ENCODE measurements around the gene KNDC1.

The KNDC1 gene

GRCh38 chr10:133139551-133140065 is 20.4 kb upstream of the KNDC1 start:
- H3K4me3 ChIP-seq (ENCODE audit: low read depth, low read length, poor library complexity, severe bottlenecking) = no peak overlapping the region
- no peak overlapping the region for H3K27ac ChIP-seq (ENCODE audit: low read depth, low read length, poor library complexity, severe bottlenecking)
- no peak overlapping the region for H3K4me2 ChIP-seq (ENCODE audit: low read length)

GRCh38 chr10:133140417-133141143 is 19.4 kb upstream of the KNDC1 start:
- Histone ChIP-seq H3K9me2 (ENCODE audit: low read depth, low read length) (no peaks in the 10 kb centered on the region), H3K9me3 (ENCODE audit: low read length) (no peaks in the 10 kb centered on the region), H4K20me1 (ENCODE audit: insufficient read depth, low read length) (no peaks in the 10 kb centered on the region), H3K27ac (ENCODE audit: low read depth, low read length, poor library complexity, severe bottlenecking) (no peak overlapping the region), H3F3A (ENCODE audit: insufficient read depth, low read length) (no peaks in the 10 kb centered on the region), H2AFZ (ENCODE audit: low read length) (no peak overlapping the region), H3K4me3 (ENCODE audit: low read depth, low read length, poor library complexity, severe bottlenecking) (no peak overlapping the region), H3K4me2 (ENCODE audit: low read length) (no peak overlapping the region), H3K9ac (ENCODE audit: low read length) (no peak overlapping the region), H3K4me1 (ENCODE audit: insufficient read depth, low read length, severe bottlenecking) (no peaks in the 10 kb centered on the region), H3K36me3 (ENCODE audit: insufficient read depth, low read length) (no peaks in the 10 kb centered on the region), H3K79me2 (ENCODE audit: insufficient read depth, low read length) (no peaks in the 10 kb centered on the region), H3K27me3 (ENCODE audit: insufficient read depth, low read length) (no peaks in the 10 kb centered on the region)
- TF ChIP-seq CTCF (IDR thresholded peaks at IDR 0.05; ENCODE audit: low read length) = no peak
- no peak for TF ChIP-seq EZH2 (IDR thresholded peaks at IDR 0.05; ENCODE audit: borderline replicate concordance, low read length)

More at GRCh38 chr10:133139551-133140065, 20.4 kb upstream of the KNDC1 start:
- Histone ChIP-seq H3K9me2 (ENCODE audit: low read depth, low read length) (no peaks in the 10 kb centered on the region), H3K79me2 (ENCODE audit: insufficient read depth, low read length) (no peaks in the 10 kb centered on the region), H2AFZ (ENCODE audit: low read length) (no peak overlapping the region), H3K36me3 (ENCODE audit: insufficient read depth, low read length) (no peaks in the 10 kb centered on the region), H3F3A (ENCODE audit: insufficient read depth, low read length) (no peaks in the 10 kb centered on the region), H4K20me1 (ENCODE audit: insufficient read depth, low read length) (no peaks in the 10 kb centered on the region), H3K4me1 (ENCODE audit: insufficient read depth, low read length, severe bottlenecking) (no peaks in the 10 kb centered on the region), H3K9ac (ENCODE audit: low read length) (no peak overlapping the region), H3K27me3 (ENCODE audit: insufficient read depth, low read length) (no peaks in the 10 kb centered on the region), H3K9me3 (ENCODE audit: low read length) (no peaks in the 10 kb centered on the region)
- TF ChIP-seq CTCF (IDR thresholded peaks at IDR 0.05; ENCODE audit: low read length) (no peak), EZH2 (IDR thresholded peaks at IDR 0.05; ENCODE audit: borderline replicate concordance, low read length) (no peak)

GRCh38 chr10:133141144-133141957 is 18.7 kb upstream of the KNDC1 start:
- no peak overlapping the region for H3K9ac ChIP-seq (ENCODE audit: low read length)

More at GRCh38 chr10:133141144-133141957, 18.7 kb upstream of the KNDC1 start:
- Histone ChIP-seq H3K27ac (ENCODE audit: low read depth, low read length, poor library complexity, severe bottlenecking) (no peak overlapping the region), H3F3A (ENCODE audit: insufficient read depth, low read length) (no peaks in the 10 kb centered on the region), H2AFZ (ENCODE audit: low read length) (no peak overlapping the region), H4K20me1 (ENCODE audit: insufficient read depth, low read length) (no peaks in the 10 kb centered on the region), H3K9me2 (ENCODE audit: low read depth, low read length) (no peaks in the 10 kb centered on the region), H3K27me3 (ENCODE audit: insufficient read depth, low read length) (no peaks in the 10 kb centered on the region), H3K36me3 (ENCODE audit: insufficient read depth, low read length) (no peaks in the 10 kb centered on the region), H3K4me1 (ENCODE audit: insufficient read depth, low read length, severe bottlenecking) (no peaks in the 10 kb centered on the region), H3K4me3 (ENCODE audit: low read depth, low read length, poor library complexity, severe bottlenecking) (no peak overlapping the region), H3K4me2 (ENCODE audit: low read length) (no peak overlapping the region), H3K9me3 (ENCODE audit: low read length) (no peaks in the 10 kb centered on the region), H3K79me2 (ENCODE audit: insufficient read depth, low read length) (no peaks in the 10 kb centered on the region)
- TF ChIP-seq CTCF (IDR thresholded peaks at IDR 0.05; ENCODE audit: low read length) (no peak), EZH2 (IDR thresholded peaks at IDR 0.05; ENCODE audit: borderline replicate concordance, low read length) (no peak)
